Upper lobe of right lung (tissue), 1 donor: ENCODE measurements around the gene CEP192. TPM values are rescaled to one million over a fixed set of nuclear protein-coding genes. Genes with fewer than 3 reads are reported as not detected.
"Not testable (repeated sequence)": the region's sequence is repeated elsewhere in the genome, so short reads cannot be mapped to it uniquely, and the experiment has no call there.

ENCODE experiments used
- ATAC-seq: fragments of 200-7000 bp; cut with Tn5 transposase; one replicate; pipeline ENCODE4 v1.9.1; 2020; ENCODE audit warnings: mild to moderate bottlenecking, moderate library complexity
- DNase-seq: peaks from one replicate; pipeline ENCODE4 v3.0.0-alpha.2; 2020
- H3K27ac ChIP-seq: fragments of 200-600 bp; one replicate; pipeline ENCODE4 v1.8.0; 2022
- H3K27me3 ChIP-seq: fragments of 200-600 bp; one replicate; pipeline ENCODE4 v1.8.0; 2022; ENCODE audit warnings: mild to moderate bottlenecking
- H3K36me3 ChIP-seq: fragments of 200-600 bp; one replicate; pipeline ENCODE4 v1.8.0; 2022
- H3K4me1 ChIP-seq: fragments of 200-600 bp; one replicate; pipeline ENCODE4 v1.8.0; 2022
- H3K4me3 ChIP-seq: fragments of 200-600 bp; one replicate; pipeline ENCODE4 v1.8.0; 2022; ENCODE audit warnings: mild to moderate bottlenecking
- H3K9me3 ChIP-seq: fragments of 200-600 bp; one replicate; pipeline ENCODE4 v1.8.0; 2022
- CTCF ChIP-seq: fragments of 200-600 bp; IDR thresholded peaks from one replicate; pipeline ENCODE4 v1.8.0; 2022; ENCODE audit warnings: antibody characterized with exemption
- intact Hi-C: fragments of 100-400 bp; cut with DNase I; formaldehyde crosslinking; loops from one replicate; pipeline ENCODE4 v1.11.0; 2022
- total RNA-seq: library from RNA; stranded (reverse); fragmentation: NEBNext Ultra II Directional; extraction: Animal tissue kit (Norgen Biotek cat#: 25700); gene quantifications from one replicate; pipeline ENCODE4 v1.2.1, GENCODE V29; 2021
- donor health status: DM: no; HTN: yes; CAD: no; lungs with severe emphysema.

The CEP192 gene
- total RNA-seq, 1 donor from 2014 or later: 24.6 TPM

GRCh38 chr18:13086906-13087305 lies 95.7 kb downstream of the CEP192 start:
- Histone ChIP-seq H3K4me3 (no peak overlapping the region), H3K9me3 (no peaks in the 10 kb centered on the region), H3K27me3 (no peaks in the 10 kb centered on the region), H3K36me3 (peaks cover 30% of the 10 kb centered on the region), H3K4me1 (no peaks in the 10 kb centered on the region), H3K27ac (no peak overlapping the region)
- ATAC-seq: no peak
- no peak for DNase-seq
- TF ChIP-seq CTCF: no peak
- intact Hi-C loops: no loop called here

- Histone ChIP-seq H3K4me1 (no peaks in the 10 kb centered on the region), H3K36me3 (peaks cover 72% of the 10 kb centered on the region), H3K27ac (no peak overlapping the region), H3K27me3 (no peaks in the 10 kb centered on the region), H3K9me3 (no peaks in the 10 kb centered on the region), H3K4me3 (no peak overlapping the region)
- ATAC-seq (peak; percentile 17), DNase-seq (no peak)
- TF ChIP-seq CTCF: no peak
- intact Hi-C loops: no loop called here
These were observed 104.3 kb downstream of the CEP192 start for GRCh38 chr18:13095466-13095865.

GRCh38 chr18:13096232-13096631 lies 105.1 kb downstream of the CEP192 start:
- DNase-seq: no peak
- H3K9me3 ChIP-seq: no peaks in the 10 kb centered on the region
- no peaks in the 10 kb centered on the region for H3K27me3 ChIP-seq
- no peaks in the 10 kb centered on the region for H3K4me1 ChIP-seq
- H3K27ac ChIP-seq: no peak overlapping the region
- no peak for ATAC-seq
- H3K36me3 ChIP-seq: peaks cover 72% of the 10 kb centered on the region
- intact Hi-C loops: no loop called here
- TF ChIP-seq CTCF: no peak
- H3K4me3 ChIP-seq: no peak overlapping the region

- H3K36me3 ChIP-seq: peaks cover 75% of the 10 kb centered on the region
- TF ChIP-seq CTCF: no peak
- H3K27ac ChIP-seq: no peak overlapping the region
- intact Hi-C loops: no loop called here
- H3K4me1 ChIP-seq: no peaks in the 10 kb centered on the region
- DNase-seq (no peak), ATAC-seq (no peak)
- H3K27me3 ChIP-seq: no peaks in the 10 kb centered on the region
- no peak overlapping the region for H3K4me3 ChIP-seq
- no peaks in the 10 kb centered on the region for H3K9me3 ChIP-seq
These were observed 105.6 kb downstream of the CEP192 start for GRCh38 chr18:13096719-13097118.

- DNase-seq, intact Hi-C loops, H3K4me3 ChIP-seq, H3K4me1 ChIP-seq, H3K9me3 ChIP-seq, H3K27me3 ChIP-seq, ATAC-seq, H3K27ac ChIP-seq: not testable (repeated sequence)
- peaks cover 80% of the 10 kb centered on the region for H3K36me3 ChIP-seq
These were observed 106.9 kb downstream of the CEP192 start for GRCh38 chr18:13098104-13098503.

GRCh38 chr18:13099113-13099512 lies 108.0 kb downstream of the CEP192 start:
- Histone ChIP-seq H3K27me3 (no peaks in the 10 kb centered on the region), H3K4me3 (no peak overlapping the region), H3K9me3 (no peaks in the 10 kb centered on the region), H3K27ac (no peak overlapping the region), H3K36me3 (peaks cover 81% of the 10 kb centered on the region), H3K4me1 (no peaks in the 10 kb centered on the region)
- DNase-seq (no peak), ATAC-seq (no peak)
- no peak for TF ChIP-seq CTCF
- intact Hi-C loops: no loop called here
